H1 (cell line): ENCODE measurements around the gene PGBD5.

Source experiments
- BACH1 ChIP-seq: IDR thresholded peaks from 2 replicates; pipeline ENCODE4 v1.6.1; 2012; ENCODE audit warnings: low read length, improper control_type of control experiment
- BRCA1 ChIP-seq: IDR thresholded peaks from 2 replicates; pipeline ENCODE4 v1.6.1; 2012; ENCODE audit warnings: low read depth, low read length, improper control_type of control experiment
- EZH2 ChIP-seq: fragments of 200-600 bp; sonication (generic); IDR thresholded peaks from 2 replicates; pipeline ENCODE4 v1.7.1; 2012; ENCODE audit warnings: low read depth, mild to moderate bottlenecking, moderate library complexity, low read length, inconsistent platforms; ENCODE audit not compliant: severe bottlenecking
- PHF8 ChIP-seq: fragments of 200-600 bp; sonication (generic); conservative IDR thresholded peaks from 2 replicates; pipeline ENCODE4 v1.7.1; 2012; ENCODE audit warnings: low read depth, mild to moderate bottlenecking, inconsistent platforms, low read length, moderate library complexity
- POLR2A ChIP-seq, 2 experiments: IDR thresholded peaks; 1 replicate in 1 of 2; 2 replicates in 1 of 2; pipeline ENCODE4 v1.6.1; 2011; ENCODE audit warnings: low read depth in 2 of 2, low read length in 2 of 2, mild to moderate bottlenecking in 2 of 2; ENCODE audit errors: control extremely low read depth in 1 of 2
- RFX5 ChIP-seq: IDR thresholded peaks from 2 replicates; pipeline ENCODE4 v1.6.1; 2011; ENCODE audit warnings: low read depth, low read length, improper control_type of control experiment, borderline replicate concordance
- SP1 ChIP-seq: IDR thresholded peaks from 2 replicates; pipeline ENCODE4 v1.6.1; 2011; ENCODE audit warnings: low read depth, low read length
- TF ChIP-seq, protein P1 (sequence below): IDR thresholded peaks from 2 replicates; pipeline ENCODE4 v1.6.1; 2011; ENCODE audit warnings: low read length, improper control_type of control experiment
- TF ChIP-seq, protein P2 (sequence below): IDR thresholded peaks from 2 replicates; pipeline ENCODE4 v1.6.1; 2011; ENCODE audit warnings: low read depth, mild to moderate bottlenecking, low read length; ENCODE audit not compliant: insufficient read depth
- TF ChIP-seq, protein P3 (sequence below), 3 experiments: IDR thresholded peaks; 1 replicate in 2 of 3; 2 replicates in 1 of 3; pipeline versions ENCODE4 v1.5.1 to v1.6.1; 2011; ENCODE audit warnings: low read length in 3 of 3, mild to moderate bottlenecking in 3 of 3, inconsistent platforms in 2 of 3, low read depth in 1 of 3, moderate library complexity in 1 of 3; ENCODE audit not compliant: insufficient read depth in 1 of 3; ENCODE audit errors: control extremely low read depth in 1 of 3

DNA sequence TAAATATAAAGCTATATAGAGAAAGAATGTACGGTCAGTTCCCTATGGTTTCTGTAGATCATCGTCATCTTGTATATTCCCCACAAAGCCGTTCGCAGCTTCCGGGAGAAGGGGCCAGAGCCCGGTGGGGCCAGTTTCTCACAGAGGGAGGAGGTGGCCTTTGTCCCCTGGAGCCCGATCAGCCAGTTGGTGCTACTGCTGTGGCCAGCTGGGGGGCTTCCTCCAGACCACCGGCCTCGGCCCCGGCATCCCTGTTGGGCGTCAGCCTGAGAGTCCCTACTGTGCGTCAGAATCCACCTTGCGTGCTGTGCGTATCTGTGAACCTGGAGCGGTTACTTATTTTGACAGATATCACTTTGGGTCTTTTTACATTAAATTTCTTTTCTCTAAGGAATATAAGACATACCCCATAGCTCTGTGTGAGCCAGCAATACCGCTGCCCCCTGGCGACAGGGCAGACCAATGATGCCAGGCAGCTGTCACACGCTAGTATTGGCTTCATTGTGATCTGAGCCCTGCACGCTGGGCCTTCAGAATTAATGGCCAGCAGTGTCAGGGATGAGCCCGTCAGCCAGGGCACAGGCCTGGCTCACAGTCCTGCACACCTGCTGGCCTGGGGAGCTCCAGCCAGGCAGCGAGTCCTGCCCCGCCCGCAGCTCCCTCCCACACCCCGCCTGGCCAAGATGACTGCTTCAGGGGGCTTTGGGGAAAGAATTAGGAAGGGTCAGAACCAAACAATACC lies 145.9 kb downstream of the PGBD5 start:
- no peak for TF ChIP-seq SP1
- TF ChIP-seq, protein P1, sequence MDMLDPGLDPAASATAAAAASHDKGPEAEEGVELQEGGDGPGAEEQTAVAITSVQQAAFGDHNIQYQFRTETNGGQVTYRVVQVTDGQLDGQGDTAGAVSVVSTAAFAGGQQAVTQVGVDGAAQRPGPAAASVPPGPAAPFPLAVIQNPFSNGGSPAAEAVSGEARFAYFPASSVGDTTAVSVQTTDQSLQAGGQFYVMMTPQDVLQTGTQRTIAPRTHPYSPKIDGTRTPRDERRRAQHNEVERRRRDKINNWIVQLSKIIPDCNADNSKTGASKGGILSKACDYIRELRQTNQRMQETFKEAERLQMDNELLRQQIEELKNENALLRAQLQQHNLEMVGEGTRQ = no peak
- no peak for TF ChIP-seq PHF8
- no peak for TF ChIP-seq EZH2
- TF ChIP-seq, protein P2, sequence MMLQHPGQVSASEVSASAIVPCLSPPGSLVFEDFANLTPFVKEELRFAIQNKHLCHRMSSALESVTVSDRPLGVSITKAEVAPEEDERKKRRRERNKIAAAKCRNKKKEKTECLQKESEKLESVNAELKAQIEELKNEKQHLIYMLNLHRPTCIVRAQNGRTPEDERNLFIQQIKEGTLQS = no peak
- TF ChIP-seq BRCA1 = no peak
- TF ChIP-seq, protein P3, sequence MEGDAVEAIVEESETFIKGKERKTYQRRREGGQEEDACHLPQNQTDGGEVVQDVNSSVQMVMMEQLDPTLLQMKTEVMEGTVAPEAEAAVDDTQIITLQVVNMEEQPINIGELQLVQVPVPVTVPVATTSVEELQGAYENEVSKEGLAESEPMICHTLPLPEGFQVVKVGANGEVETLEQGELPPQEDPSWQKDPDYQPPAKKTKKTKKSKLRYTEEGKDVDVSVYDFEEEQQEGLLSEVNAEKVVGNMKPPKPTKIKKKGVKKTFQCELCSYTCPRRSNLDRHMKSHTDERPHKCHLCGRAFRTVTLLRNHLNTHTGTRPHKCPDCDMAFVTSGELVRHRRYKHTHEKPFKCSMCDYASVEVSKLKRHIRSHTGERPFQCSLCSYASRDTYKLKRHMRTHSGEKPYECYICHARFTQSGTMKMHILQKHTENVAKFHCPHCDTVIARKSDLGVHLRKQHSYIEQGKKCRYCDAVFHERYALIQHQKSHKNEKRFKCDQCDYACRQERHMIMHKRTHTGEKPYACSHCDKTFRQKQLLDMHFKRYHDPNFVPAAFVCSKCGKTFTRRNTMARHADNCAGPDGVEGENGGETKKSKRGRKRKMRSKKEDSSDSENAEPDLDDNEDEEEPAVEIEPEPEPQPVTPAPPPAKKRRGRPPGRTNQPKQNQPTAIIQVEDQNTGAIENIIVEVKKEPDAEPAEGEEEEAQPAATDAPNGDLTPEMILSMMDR (IDR thresholded peaks at IDR 0.05; ENCODE audit: control extremely low read depth in 1 of 3, insufficient read depth in 1 of 3, low read depth in 1 of 3, low read length in 3 of 3) = peak; percentile 5 to 56 (median 24); a peak in 3 of 4 replicates
- no peak for TF ChIP-seq RFX5
- no peak for TF ChIP-seq POLR2A (IDR thresholded peaks at IDR 0.05; ENCODE audit: control extremely low read depth in 1 of 2, low read depth in 2 of 2, low read length in 2 of 2)
- TF ChIP-seq BACH1 = no peak
